Calu3 (cell line): Measurements from ENCODE around the gene MAT2A. TPM values are rescaled to one million over a fixed set of nuclear protein-coding genes. Genes with fewer than 3 reads are reported as not detected.
"Not testable (repeated sequence)": the region's sequence is repeated elsewhere in the genome, so short reads cannot be mapped to it uniquely, and the experiment has no call there.

Experiments
- BruUV-seq: library from RNA; stranded (reverse); fragments of 400-500 nt; replicated peaks from 2 replicates; lab custom pipeline; 2021; lab: Mats Ljungman, UMichigan
- CTCF ChIA-PET: fragments of 300-600 bp; sonication (Branson Sonifier 250); formaldehyde crosslinking; loops from one replicate; lab custom pipeline; 2022; ENCODE audit warnings: antibody characterized with exemption; lab: Charles Lee
- DNase-seq: peaks from one replicate; pipeline ENCODE4 v3.0.0; 2022
- H3K27ac Mint-ChIP-seq: one replicate; pipeline ENCODE4 v1.8.0; 2022; ENCODE audit warnings: mixed read lengths; ENCODE audit not compliant: unreplicated experiment
- H3K27me3 Mint-ChIP-seq: one replicate; pipeline ENCODE4 v1.8.0; 2022; ENCODE audit warnings: mixed read lengths; ENCODE audit not compliant: unreplicated experiment
- H3K36me3 Mint-ChIP-seq: one replicate; pipeline ENCODE4 v1.8.0; 2022; ENCODE audit warnings: mild to moderate bottlenecking, moderate library complexity, mixed read lengths; ENCODE audit not compliant: insufficient read depth, unreplicated experiment
- H3K4me1 Mint-ChIP-seq: one replicate; pipeline ENCODE4 v1.8.0; 2022; ENCODE audit warnings: mild to moderate bottlenecking, low read depth, mixed read lengths; ENCODE audit not compliant: unreplicated experiment
- H3K4me3 Mint-ChIP-seq: one replicate; pipeline ENCODE4 v1.8.0; 2022; ENCODE audit warnings: mild to moderate bottlenecking, low read depth, moderate library complexity, mixed read lengths; ENCODE audit not compliant: unreplicated experiment
- H3K9me3 Mint-ChIP-seq: one replicate; pipeline ENCODE4 v1.8.0; 2022; ENCODE audit warnings: low read depth, mixed read lengths; ENCODE audit not compliant: unreplicated experiment
- CTCF ChIP-seq: fragments of 200-600 bp; IDR thresholded peaks from one replicate; pipeline ENCODE4 v1.8.0; 2022; ENCODE audit warnings: antibody characterized with exemption; ENCODE audit not compliant: unreplicated experiment
- intact Hi-C: fragments of 100-400 bp; cut with micrococcal nuclease; formaldehyde crosslinking; loops from one replicate; pipeline ENCODE4 v1.10.0; 2022; ENCODE audit not compliant: unreplicated experiment
- total RNA-seq: library from RNA; stranded (reverse); gene quantifications from 2 replicates; pipeline ENCODE4 v1.2.3, GENCODE V29; 2022

MAT2A gene
- total RNA-seq, 1 experiment from 2014 or later: 387 TPM

- CTCF ChIA-PET: interaction anchor here (0.6 kb wide), 1 partner anchor 273 kb away, joined by 3 read pairs; no protein-coding TSS in a partner anchor
- Mint-ChIP-seq H3K27me3 (no peaks in the 10 kb centered on the region), H3K4me1 (peaks cover 18% of the 10 kb centered on the region), H3K36me3 (peaks cover 24% of the 10 kb centered on the region), H3K4me3 (no peak overlapping the region), H3K27ac (no peak overlapping the region), H3K9me3 (no peaks in the 10 kb centered on the region)
- TF ChIP-seq CTCF: no peak
- DNase-seq: no peak
- no TSS peak for BruUV-seq
- intact Hi-C loops: no loop called here
Observed at GRCh38 chr2:85591563-85591962, 52.6 kb downstream of the MAT2A start.

- H3K4me3 Mint-ChIP-seq, BruUV-seq, H3K27me3 Mint-ChIP-seq, H3K9me3 Mint-ChIP-seq, DNase-seq, intact Hi-C loops, CTCF ChIA-PET, H3K27ac Mint-ChIP-seq: not testable (repeated sequence)
- Mint-ChIP-seq H3K36me3 (peaks cover 31% of the 10 kb centered on the region), H3K4me1 (peaks cover 18% of the 10 kb centered on the region)
Observed at GRCh38 chr2:85592299-85592698, 53.3 kb downstream of the MAT2A start.

GRCh38 chr2:85593023-85593422 lies 54.1 kb downstream of the MAT2A start:
- Mint-ChIP-seq H3K36me3 (peaks cover 31% of the 10 kb centered on the region), H3K27me3 (no peaks in the 10 kb centered on the region), H3K27ac (no peak overlapping the region), H3K9me3 (no peaks in the 10 kb centered on the region), H3K4me3 (no peak overlapping the region), H3K4me1 (peaks cover 18% of the 10 kb centered on the region)
- CTCF ChIA-PET: interaction anchor here (0.9 kb wide), 1 partner anchor 8 kb away, joined by 4 read pairs; no protein-coding TSS in a partner anchor
- TF ChIP-seq CTCF: no peak
- no peak for DNase-seq
- no TSS peak for BruUV-seq
- intact Hi-C loops: no loop called here

Other genes starting within 250 kb of the MAT2A start
- 154 and 171 TPM in 2 replicates for gene TGOLN2, start 211.2 kb upstream of the MAT2A start, total RNA-seq
- gene RETSAT, start 184.6 kb upstream of the MAT2A start, total RNA-seq: 40.6 and 47.2 TPM in 2 replicates
- gene ELMOD3, start 184.4 kb upstream of the MAT2A start, total RNA-seq: 12.9 and 15.5 TPM in 2 replicates
- gene CAPG, start 128.8 kb upstream of the MAT2A start, total RNA-seq: 230 and 238 TPM in 2 replicates
- gene SH2D6, start 120.5 kb upstream of the MAT2A start, total RNA-seq: 1.8 and 2.4 TPM in 2 replicates
- 66.2 and 67.7 TPM in 2 replicates for gene GGCX, start 22.3 kb downstream of the MAT2A start, total RNA-seq
- gene VAMP8, start 38.4 kb downstream of the MAT2A start, total RNA-seq: 90.8 and 107 TPM in 2 replicates
- gene VAMP5, start 45.3 kb downstream of the MAT2A start, total RNA-seq: 10.0 and 10.1 TPM in 2 replicates
- gene RNF181, start 56.6 kb downstream of the MAT2A start, total RNA-seq: 101 and 102 TPM in 2 replicates
- gene TMEM150A, start 63.5 kb downstream of the MAT2A start, total RNA-seq: 12.1 and 13.3 TPM in 2 replicates
- 39.2 and 40.4 TPM in 2 replicates for gene C2orf68, start 72.9 kb downstream of the MAT2A start, total RNA-seq
- 58.4 and 62.6 TPM in 2 replicates for gene USP39, start 77.0 kb downstream of the MAT2A start, total RNA-seq
- gene SFTPB, start 129.0 kb downstream of the MAT2A start, total RNA-seq: not detected in 2 replicates
- not detected in 2 replicates for gene GNLY, start 155.2 kb downstream of the MAT2A start, total RNA-seq
- 0.19 and 0.47 TPM in 2 replicates for gene ATOH8, start 214.8 kb downstream of the MAT2A start, total RNA-seq